ENCODE results near the gene DYDC1.
"Not testable (repeated sequence)": the region's sequence is repeated elsewhere in the genome, so short reads cannot be mapped to it uniquely, and the experiment has no call there.

The DYDC1 gene

GRCh38 chr10:80356563-80356988 lies at the start of gene DYDC1, which contains the start of gene DYDC2:
Gene DYDC1, minus strand, starts transcription at chr10:80356755. Its CDS starts 4,154 bp downstream, at chr10:80352601.
Gene DYDC2, plus strand, starts transcription at chr10:80356781. Its CDS starts 5,663 bp downstream, at chr10:80362444.
- DNase-seq = peak; percentile 74

DNA sequence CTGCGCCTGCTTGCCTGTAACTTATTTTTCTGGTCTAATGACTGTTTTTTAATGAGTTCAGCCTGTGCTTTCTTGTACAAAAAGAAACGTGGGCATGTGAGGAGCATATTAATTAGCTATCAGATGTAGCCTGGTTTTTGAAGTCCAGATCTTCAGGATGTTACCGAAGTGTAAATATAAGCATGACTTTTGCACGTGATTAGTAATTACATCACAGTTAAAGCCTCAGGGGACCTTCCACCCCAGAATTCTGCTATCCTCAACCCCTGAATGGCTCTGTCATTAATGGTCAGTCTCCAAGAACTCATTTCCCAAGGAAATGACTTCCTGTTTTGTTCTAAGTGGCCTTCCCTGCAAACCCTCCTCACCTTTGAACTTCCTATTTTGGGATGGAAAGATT lies 49.6 kb upstream of the DYDC1 start:
- no peak for DNase-seq

GRCh38 chr10:80405626-80406025 lies 49.1 kb upstream of the DYDC1 start:
- peak; percentile 69 for DNase-seq

DNA sequence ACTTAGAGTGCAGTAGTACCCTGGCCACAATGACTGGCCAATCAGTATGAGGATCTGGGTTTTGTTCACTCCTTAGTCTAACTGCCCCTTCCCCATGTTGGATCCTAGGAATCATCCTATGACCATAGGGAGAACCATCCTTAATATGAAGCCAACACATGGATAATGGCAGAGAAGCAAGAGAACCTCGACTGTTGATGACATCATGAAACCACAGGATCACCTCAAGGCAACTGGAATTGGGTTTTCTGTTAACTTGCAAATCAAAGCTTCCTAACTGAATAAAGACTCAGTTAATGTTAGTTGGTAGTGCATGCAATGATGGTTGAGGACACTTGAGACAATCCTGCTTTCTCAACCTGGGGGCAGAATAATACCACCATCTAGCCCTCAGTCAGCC lies 48.5 kb upstream of the DYDC1 start:
- DNase-seq = no peak

DNA sequence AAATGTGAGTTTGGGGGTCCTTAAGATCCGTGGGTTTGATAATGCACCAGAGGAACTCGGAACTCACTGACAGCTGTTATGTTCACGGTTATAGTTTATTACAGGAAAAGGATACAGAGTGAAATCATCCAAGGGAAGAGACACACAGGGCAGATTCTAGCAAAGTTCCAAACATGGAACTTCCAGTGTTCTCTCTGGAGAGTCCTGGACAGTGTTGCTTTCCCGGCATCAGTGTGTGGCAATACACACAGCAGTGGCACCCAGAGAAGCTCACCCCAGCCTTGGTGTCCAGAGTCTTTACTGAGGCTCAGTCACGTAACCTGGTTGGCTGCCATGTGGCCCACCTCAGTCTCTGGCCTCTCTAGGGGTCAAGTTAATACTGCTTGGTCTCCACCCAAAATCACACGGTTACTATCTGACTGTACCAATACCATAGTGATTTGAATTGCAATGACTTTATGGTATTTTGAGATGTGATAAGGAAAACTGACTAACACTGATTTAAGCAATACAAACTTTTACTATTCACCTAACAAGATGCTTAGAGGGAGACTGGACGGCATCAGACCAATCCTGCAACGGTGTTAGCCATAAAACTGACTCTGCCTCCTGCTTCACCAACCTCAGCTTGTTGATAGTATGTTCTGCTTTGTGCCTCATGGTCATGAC lies 43.7 kb upstream of the DYDC1 start:
- DNase-seq = no peak

GRCh38 chr10:80397014-80397413 lies 40.5 kb upstream of the DYDC1 start:
- DNase-seq = no peak

DNA sequence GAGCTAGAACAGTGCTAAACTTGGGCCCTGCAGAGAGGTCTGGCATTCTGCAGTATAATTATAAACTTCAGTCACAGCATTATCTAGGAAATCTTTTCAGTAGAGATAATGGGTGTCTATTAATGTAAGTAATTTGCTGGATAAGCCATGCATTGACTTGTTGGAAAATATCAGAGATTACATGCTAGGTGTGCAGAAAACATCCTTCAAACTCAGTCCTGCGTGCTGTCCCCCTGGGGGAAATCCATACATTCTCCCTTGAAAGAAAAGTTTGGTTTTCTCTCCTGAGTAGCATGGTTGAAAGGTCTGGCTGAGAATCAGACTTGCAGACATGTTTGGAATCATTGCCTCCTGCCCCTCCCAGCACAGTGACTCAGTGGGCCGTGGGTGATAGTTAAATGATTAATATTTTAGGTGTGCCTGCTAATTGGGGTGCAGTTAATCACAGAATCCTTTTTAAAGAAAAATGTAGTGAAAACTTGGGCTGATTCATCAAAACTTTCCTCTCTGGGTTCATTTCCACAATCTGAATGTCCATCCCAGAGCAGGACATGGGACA lies 37.9 kb upstream of the DYDC1 start:
- no peak for DNase-seq

- no peak for DNase-seq
These were observed 35.7 kb upstream of the DYDC1 start for GRCh38 chr10:80392250-80392649.

GRCh38 chr10:80390740-80391139 lies 34.2 kb upstream of the DYDC1 start:
- no peak for DNase-seq

GRCh38 chr10:80382989-80383388 lies 26.4 kb upstream of the DYDC1 start:
- peak; percentile 46 for DNase-seq

GRCh38 chr10:80380185-80380584 lies 23.6 kb upstream of the DYDC1 start:
- no peak for DNase-seq

GRCh38 chr10:80379701-80380100 lies 23.1 kb upstream of the DYDC1 start:
- DNase-seq = no peak

DNA sequence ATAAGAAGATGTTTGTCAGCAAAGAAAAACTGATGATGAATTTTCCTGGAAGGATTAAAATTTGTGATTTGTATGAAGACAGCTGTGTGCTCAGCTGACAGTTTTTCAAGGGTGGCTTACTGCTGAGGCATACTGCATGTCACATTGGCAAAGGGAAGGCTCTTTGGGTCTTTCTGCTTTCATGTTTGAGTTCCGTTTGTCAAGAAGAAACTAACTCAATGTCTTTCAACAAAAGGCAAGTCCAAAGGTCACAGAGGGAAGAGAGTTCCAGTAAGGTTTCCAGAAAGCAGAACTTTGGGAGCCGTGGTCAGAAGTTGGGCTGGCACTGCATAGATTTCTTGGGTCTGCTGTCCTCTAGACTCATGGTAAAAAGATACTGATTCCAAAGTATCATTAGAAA lies 16.9 kb upstream of the DYDC1 start:
- no peak for DNase-seq

GRCh38 chr10:80372675-80373074 lies 16.1 kb upstream of the DYDC1 start:
- no peak for DNase-seq

GRCh38 chr10:80371467-80371866 lies 14.9 kb upstream of the DYDC1 start:
- no peak for DNase-seq

DNA sequence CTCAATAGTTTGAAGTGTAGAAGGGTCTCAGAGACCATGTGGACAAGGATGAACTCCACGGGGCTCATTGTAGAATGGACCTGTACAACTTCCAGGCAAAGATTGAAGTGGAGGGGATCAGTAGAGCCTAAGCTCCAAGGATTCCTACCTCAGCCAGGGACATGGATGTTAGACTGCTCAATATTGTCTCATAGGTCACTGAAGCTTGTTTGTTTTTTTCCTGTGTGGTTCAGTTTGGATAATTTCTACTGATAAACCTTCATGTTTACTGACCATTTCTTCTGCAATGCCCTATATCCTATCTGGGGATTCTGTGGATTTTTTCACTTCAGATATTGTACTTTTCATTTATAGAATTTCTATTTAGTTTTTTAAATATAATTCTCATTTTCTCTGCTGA lies 9.0 kb upstream of the DYDC1 start:
- no peak for DNase-seq

GRCh38 chr10:80359644-80360043 lies 3.1 kb upstream of the DYDC1 start:
- no peak for DNase-seq

GRCh38 chr10:80358925-80359324 lies 2.4 kb upstream of the DYDC1 start:
- not testable (repeated sequence) for DNase-seq

GRCh38 chr10:80357851-80358125 lies 1.2 kb upstream of the DYDC1 start:
- no peak for DNase-seq

DNA sequence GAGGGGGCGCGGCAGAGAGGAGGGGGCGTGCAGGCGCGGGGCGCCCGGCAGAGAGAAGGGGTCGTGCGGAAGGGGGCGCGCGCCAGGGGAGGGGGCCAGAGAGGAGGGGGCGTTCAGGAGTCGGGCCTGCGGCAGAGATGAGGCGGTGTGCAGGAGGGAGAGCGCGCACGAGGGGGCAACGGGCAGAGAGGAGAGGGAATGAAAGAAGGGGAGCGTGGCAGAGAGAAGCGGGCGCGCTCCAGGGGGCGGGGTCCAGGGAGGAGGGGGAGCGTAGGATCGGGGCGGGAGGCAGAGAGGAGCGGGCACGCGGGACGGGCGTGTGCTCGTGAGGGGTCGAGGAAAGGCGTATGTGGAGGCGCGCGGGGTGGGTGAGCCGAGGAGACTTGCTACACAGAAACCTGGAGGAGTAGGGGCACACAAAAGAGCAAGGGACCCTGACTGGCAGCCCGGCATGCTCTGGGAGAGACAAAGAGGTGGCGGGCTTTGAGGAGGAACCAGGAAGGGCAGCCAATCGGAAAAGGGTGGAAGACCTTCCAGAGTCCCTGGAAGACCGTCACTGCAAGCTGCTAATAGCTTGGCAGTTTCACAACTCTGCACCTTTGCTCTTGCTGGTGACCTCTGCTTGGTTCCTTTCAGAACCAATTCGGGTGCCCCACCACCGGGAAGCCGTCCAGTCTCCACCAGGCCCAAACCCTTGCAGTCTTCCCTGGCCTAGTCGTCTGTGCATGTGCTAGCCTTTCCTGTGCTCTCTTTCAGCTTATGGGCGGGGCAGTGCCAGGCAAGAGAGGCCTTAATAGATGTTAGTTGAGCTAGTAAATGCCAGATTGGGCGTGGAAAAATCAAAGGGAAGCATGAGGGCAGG lies 665 bp upstream of the DYDC1 start:
- DNase-seq = peak; percentile 88

DNA sequence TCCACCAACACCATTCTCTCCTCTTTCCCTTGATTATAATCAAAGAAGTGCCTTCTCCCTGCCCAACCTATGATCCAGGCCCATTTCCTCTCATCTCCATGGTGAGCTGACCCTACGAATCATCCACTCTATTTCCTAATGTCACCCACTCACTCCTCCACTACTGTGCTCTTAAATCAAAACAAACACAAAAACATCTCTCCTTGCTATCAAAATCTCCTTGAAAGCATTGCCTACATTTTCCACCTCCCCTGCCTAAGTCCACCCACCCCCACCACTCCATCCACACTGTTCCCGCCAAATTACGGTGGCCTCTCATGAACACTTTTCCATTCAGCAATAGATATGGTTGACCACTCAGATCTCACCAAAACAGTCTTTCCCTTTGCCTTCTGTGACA lies 5.3 kb downstream of the DYDC1 start:
- no peak for DNase-seq

DNA sequence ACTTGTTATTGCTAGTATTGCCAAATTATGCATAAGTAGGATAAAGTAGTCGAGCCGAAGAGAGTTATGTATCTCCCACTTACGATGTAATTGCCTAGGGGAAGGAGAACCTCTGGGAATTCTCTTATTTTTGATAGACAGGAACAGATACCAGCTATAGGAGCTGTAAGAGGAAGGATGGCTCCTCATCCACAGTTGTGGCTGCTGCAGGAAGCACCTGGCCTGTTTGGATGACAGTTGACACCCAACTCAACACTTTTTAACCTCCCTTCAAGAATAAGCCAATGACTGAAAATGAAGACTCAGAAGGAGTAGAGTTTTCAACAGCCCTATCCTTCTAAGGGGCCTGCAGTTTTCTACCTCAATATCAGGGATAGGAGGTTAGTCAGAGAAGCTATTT lies 6.3 kb downstream of the DYDC1 start:
- no peak for DNase-seq

- DNase-seq = no peak
These were observed 11.6 kb downstream of the DYDC1 start for GRCh38 chr10:80344912-80345311.

DNA sequence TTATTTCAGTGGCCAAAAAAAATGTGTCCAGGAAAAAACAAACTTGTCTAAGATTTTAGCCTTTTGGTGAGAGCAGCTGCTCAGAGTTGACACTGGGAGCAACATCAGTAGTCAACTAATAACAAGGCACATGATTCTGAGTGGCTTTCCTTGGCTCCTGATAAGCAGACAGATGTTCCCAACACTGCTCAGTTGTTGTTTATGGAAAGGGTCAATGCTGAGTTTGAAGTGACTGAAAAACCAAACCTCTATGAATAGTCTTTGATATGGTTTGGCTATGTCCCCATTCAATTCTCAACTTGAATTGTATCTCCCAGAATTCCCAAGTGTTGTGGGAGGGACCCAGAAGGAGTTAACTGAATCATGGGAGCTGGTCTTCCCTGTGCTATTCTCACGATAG lies 12.3 kb downstream of the DYDC1 start:
- no peak for DNase-seq

Data from NCI-H510A treated with DMSO at 0.1 percent for 48 hours (cell line).